Ectodermal cell (in vitro differentiated cells): Measurements from ENCODE around the gene NUDT5.

ENCODE experiments used
- H3K27ac ChIP-seq: 2 replicates; pipeline ENCODE4 v1.7.0; 2013; ENCODE audit warnings: mild to moderate bottlenecking, low read depth, low read length; ENCODE audit not compliant: insufficient read depth, poor library complexity, severe bottlenecking
- H3K27me3 ChIP-seq: 2 replicates; pipeline ENCODE4 v1.7.0; 2013; ENCODE audit warnings: mild to moderate bottlenecking, low read length; ENCODE audit not compliant: insufficient read depth, control insufficient read depth, poor library complexity, severe bottlenecking
- H3K36me3 ChIP-seq: one replicate; pipeline ENCODE4 v1.7.0; 2013; ENCODE audit warnings: low read length; ENCODE audit not compliant: control insufficient read depth, insufficient read depth
- H3K4me1 ChIP-seq: one replicate; pipeline ENCODE4 v1.7.0; 2013; ENCODE audit warnings: low read length; ENCODE audit not compliant: control insufficient read depth, insufficient read depth
- H3K4me3 ChIP-seq: 2 replicates; pipeline ENCODE4 v1.7.0; 2013; ENCODE audit warnings: low read depth, low read length, control low read depth; ENCODE audit not compliant: insufficient read depth
- H3K9me3 ChIP-seq: 2 replicates; pipeline ENCODE4 v1.7.0; 2013; ENCODE audit warnings: mild to moderate bottlenecking, low read length, moderate library complexity; ENCODE audit not compliant: control insufficient read depth
- WGBS, 2 experiments: methylation state at CpG; one replicate each; pipeline ENCODE4 v1.1.7; 2013; ENCODE audit warnings: missing lambda C conversion rate in 2 of 2; 5-methylcytosine and 5-hydroxymethylcytosine counted together

The NUDT5 gene

GRCh38 chr10:12165999-12166775 lies 29.5 kb downstream of the NUDT5 start:
- H3K36me3 ChIP-seq, result peaks cover 34% of the 10 kb centered on the region
- H3K4me1 ChIP-seq, result no peaks in the 10 kb centered on the region
- H3K4me3 ChIP-seq, result no peak overlapping the region
- H3K27me3 ChIP-seq, result no peaks in the 10 kb centered on the region
- no peak overlapping the region for H3K27ac ChIP-seq
- 93 to 96% methylated on average over 6 of the region's 6 CpGs for WGBS, 2 experiments
- no peaks in the 10 kb centered on the region for H3K9me3 ChIP-seq

- Histone ChIP-seq H3K4me3 (no peak overlapping the region), H3K36me3 (peaks cover 36% of the 10 kb centered on the region), H3K4me1 (no peaks in the 10 kb centered on the region), H3K27me3 (no peaks in the 10 kb centered on the region), H3K27ac (no peak overlapping the region), H3K9me3 (no peaks in the 10 kb centered on the region)
- 96 to 99% methylated on average over 3 of the region's 3 CpGs for WGBS, 2 experiments
Measured at GRCh38 chr10:12165036-12165435, 30.7 kb downstream of the NUDT5 start.

GRCh38 chr10:12164085-12164484 lies 31.6 kb downstream of the NUDT5 start:
- Histone ChIP-seq H3K9me3 (no peaks in the 10 kb centered on the region), H3K27me3 (no peaks in the 10 kb centered on the region), H3K27ac (no peak overlapping the region), H3K4me3 (no peak overlapping the region), H3K4me1 (no peaks in the 10 kb centered on the region), H3K36me3 (peaks cover 34% of the 10 kb centered on the region)
- WGBS, 2 experiments, result 95% methylated on average over 12 of the region's 12 CpGs

GRCh38 chr10:12162927-12163326 lies 32.8 kb downstream of the NUDT5 start:
- peaks cover 36% of the 10 kb centered on the region for H3K36me3 ChIP-seq
- no peaks in the 10 kb centered on the region for H3K9me3 ChIP-seq
- WGBS, 2 experiments, result 96% methylated on average over 6 of the region's 6 CpGs
- no peak overlapping the region for H3K27ac ChIP-seq
- H3K4me3 ChIP-seq, result no peak overlapping the region
- H3K27me3 ChIP-seq, result no peaks in the 10 kb centered on the region
- no peaks in the 10 kb centered on the region for H3K4me1 ChIP-seq

- Histone ChIP-seq H3K27me3 (no peaks in the 10 kb centered on the region), H3K4me1 (no peaks in the 10 kb centered on the region), H3K4me3 (no peak overlapping the region), H3K9me3 (no peaks in the 10 kb centered on the region), H3K36me3 (peaks cover 35% of the 10 kb centered on the region), H3K27ac (no peak overlapping the region)
- WGBS, 2 experiments, result 86 to 91% methylated on average over 5 of the region's 5 CpGs
Measured at GRCh38 chr10:12160664-12161063, 35.0 kb downstream of the NUDT5 start.

GRCh38 chr10:12158111-12158510 lies 37.6 kb downstream of the NUDT5 start:
- no peaks in the 10 kb centered on the region for H3K4me1 ChIP-seq
- no peak overlapping the region for H3K27ac ChIP-seq
- H3K36me3 ChIP-seq, result peaks cover 27% of the 10 kb centered on the region
- no peaks in the 10 kb centered on the region for H3K9me3 ChIP-seq
- no peak overlapping the region for H3K4me3 ChIP-seq
- no peaks in the 10 kb centered on the region for H3K27me3 ChIP-seq
- WGBS, 2 experiments, result 95% methylated on average over 1 to 2 of the region's 3 CpGs

- peaks cover 13% of the 10 kb centered on the region for H3K36me3 ChIP-seq
- H3K27ac ChIP-seq, result no peak overlapping the region
- 93 to 96% methylated on average over 14 of the region's 14 CpGs for WGBS, 2 experiments
- H3K9me3 ChIP-seq, result no peaks in the 10 kb centered on the region
- H3K27me3 ChIP-seq, result no peaks in the 10 kb centered on the region
- no peaks in the 10 kb centered on the region for H3K4me1 ChIP-seq
- no peak overlapping the region for H3K4me3 ChIP-seq
Measured at GRCh38 chr10:12156367-12157123, 39.1 kb downstream of the NUDT5 start.

GRCh38 chr10:12154516-12154915 lies 41.2 kb downstream of the NUDT5 start:
- 95 to 97% methylated on average over 6 of the region's 6 CpGs for WGBS, 2 experiments
- Histone ChIP-seq H3K27ac (no peak overlapping the region), H3K36me3 (peaks cover 9% of the 10 kb centered on the region), H3K9me3 (no peaks in the 10 kb centered on the region), H3K4me1 (no peaks in the 10 kb centered on the region), H3K27me3 (no peaks in the 10 kb centered on the region), H3K4me3 (no peak overlapping the region)

DNA sequence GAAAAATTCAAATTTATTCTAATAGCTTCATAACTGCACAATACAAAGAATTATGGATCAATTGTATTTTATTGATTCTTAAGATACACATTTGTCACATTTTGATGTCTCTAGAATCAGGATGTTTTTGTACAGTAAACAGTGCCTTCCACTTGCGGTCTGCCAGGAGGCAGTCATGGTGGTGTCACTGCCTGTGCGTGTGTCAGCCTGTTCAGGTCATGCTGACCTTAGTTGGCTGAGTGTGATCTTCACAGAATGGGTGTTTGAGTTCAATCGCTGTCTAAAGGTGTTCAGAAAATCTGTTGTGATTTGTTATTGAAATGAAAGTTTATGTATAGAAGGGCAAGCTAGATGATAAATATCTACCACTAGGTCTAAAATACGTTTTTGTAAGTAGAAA lies 45.5 kb downstream of the NUDT5 start:
- no peaks in the 10 kb centered on the region for H3K9me3 ChIP-seq
- 87 to 89% methylated on average over 4 of the region's 4 CpGs for whole genome bisulfite sequencing, 2 experiments
- H3K27me3 ChIP-seq, result no peaks in the 10 kb centered on the region
- H3K4me3 ChIP-seq, result no peak overlapping the region
- no peak overlapping the region for H3K27ac ChIP-seq
- no peaks in the 10 kb centered on the region for H3K4me1 ChIP-seq
- no peaks in the 10 kb centered on the region for H3K36me3 ChIP-seq

DNA sequence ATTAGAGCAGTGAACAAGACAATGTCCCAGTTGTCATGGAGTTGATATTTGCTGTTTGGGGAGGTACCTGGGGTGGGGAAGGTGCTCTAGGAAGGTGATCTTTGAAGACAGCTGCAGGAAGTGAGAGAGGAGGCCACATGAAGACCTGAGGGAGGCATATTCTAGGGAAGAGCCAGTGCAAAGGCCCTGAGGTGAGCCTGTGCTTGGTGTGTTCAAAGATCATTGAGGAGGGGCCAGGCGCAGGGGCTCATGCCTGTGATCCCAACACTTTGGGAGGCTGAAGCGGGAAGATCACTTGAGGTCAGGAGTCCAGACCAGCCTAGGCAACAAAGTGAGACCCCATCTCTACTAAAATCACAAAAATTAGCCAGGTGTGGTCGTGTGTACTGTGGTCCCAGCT lies 51.2 kb downstream of the NUDT5 start:
- Histone ChIP-seq H3K36me3 (peaks cover 21% of the 10 kb centered on the region), H3K27ac (no peak overlapping the region), H3K4me3 (no peak overlapping the region), H3K9me3 (no peaks in the 10 kb centered on the region), H3K27me3 (no peaks in the 10 kb centered on the region), H3K4me1 (no peaks in the 10 kb centered on the region)
- 94% methylated on average over 3 of the region's 3 CpGs for WGBS, 2 experiments
